Measurements from ENCODE around the gene CCND2.
A peak's percentile ranks its signal among the peaks of the same experiment; 100 is the strongest.

CCND2 gene

DNA sequence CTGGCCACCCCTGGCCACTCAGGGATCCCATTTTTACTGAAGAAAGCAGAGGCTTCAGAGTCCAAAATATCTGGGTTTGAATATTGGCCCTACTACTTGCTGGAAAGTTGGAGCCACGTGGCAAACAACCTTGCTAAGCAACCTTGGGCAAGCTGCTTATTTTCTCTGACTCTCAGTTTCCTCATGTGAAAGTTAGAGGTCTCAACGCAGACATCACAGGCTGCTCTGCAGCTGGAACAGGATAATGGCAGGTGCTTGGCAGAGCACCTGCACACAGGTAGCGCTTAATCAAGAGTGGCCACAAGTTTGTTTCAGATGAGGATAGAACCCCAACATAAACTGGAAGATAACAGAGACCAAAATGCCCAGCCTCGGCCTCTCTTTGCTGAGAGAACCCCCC is 28.1 kb upstream of the CCND2 start:
- TF ChIP-seq CTCF (IDR thresholded peaks at IDR 0.05; ENCODE audit: extremely low read depth, missing control alignments), result no peak
- DNase-seq (ENCODE audit: low spot score), result no peak

DNA sequence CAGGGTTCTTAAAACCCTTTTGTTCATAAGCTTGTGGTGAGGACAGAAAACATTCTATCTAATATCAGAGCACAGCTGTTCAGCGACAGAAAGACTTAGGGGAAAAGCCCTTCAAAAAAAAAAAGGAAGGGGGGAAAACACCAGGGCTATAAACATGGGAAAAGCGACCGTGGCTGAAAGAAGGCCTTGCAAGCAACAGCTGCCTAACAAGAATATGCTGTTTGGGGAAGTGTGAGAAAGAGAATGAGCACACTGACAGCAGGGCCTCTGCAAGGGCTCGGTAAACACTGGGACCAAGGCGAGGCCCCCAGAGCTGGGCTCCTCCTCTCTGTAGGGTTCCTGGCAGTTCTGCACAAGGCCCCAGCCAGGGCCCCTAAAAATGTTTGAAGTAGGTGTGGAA is 27.4 kb upstream of the CCND2 start:
- TF ChIP-seq CTCF (IDR thresholded peaks at IDR 0.05; ENCODE audit: extremely low read depth, missing control alignments), result no peak
- DNase-seq (ENCODE audit: low spot score), result peak; percentile 82

DNA sequence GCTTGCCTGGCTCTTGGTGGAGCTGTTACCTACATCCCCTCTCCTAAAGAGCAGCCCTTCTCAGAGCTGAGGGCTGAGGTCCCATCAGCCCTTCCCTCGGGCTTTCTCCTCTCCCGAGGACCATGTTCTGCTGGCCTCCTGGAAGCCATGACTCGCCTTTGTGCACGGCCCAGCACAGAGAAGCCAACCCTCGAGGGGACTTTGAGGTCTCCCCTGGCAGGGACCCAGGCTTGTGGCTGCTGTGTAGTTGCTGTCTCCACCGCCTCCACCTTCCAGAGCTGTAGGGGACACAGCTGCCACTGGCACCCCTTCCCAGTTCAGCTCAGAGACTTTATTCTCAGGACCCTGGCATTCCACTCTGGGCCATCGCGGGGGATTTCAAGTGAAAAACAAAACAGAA is 22.9 kb upstream of the CCND2 start:
- TF ChIP-seq CTCF (IDR thresholded peaks at IDR 0.05; ENCODE audit: extremely low read depth, missing control alignments), result no peak
- no peak for DNase-seq (ENCODE audit: low spot score)

GRCh38 chr12:4251216-4251891 is 22.2 kb upstream of the CCND2 start:
- no peak for TF ChIP-seq CTCF (IDR thresholded peaks at IDR 0.05; ENCODE audit: extremely low read depth, missing control alignments)
- no peak for DNase-seq (ENCODE audit: low spot score)

GRCh38 chr12:4251967-4252366 is 21.6 kb upstream of the CCND2 start:
- no peak for DNase-seq (ENCODE audit: low spot score)
- no peak for TF ChIP-seq CTCF (IDR thresholded peaks at IDR 0.05; ENCODE audit: extremely low read depth, missing control alignments)

DNA sequence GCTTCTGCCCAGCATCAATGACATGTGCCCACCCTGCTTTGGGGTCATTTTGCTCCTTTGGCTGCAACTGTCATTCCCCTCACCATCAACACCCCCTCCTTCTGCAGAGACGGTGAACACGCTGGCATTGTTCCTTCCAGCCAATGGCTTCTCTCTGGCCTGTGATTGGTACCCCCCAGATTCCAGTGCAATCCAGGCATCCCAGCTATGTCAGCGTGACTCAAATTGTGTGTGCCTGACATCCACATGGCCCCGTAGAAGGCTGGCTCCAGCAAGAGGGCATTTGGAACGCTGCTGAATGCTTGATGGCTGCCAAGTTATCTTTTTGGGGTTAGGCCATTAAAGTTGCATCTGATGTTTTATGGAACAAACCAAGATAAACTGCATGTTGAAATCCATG is 21.0 kb upstream of the CCND2 start:
- TF ChIP-seq CTCF (IDR thresholded peaks at IDR 0.05; ENCODE audit: extremely low read depth, missing control alignments), result no peak
- DNase-seq (ENCODE audit: low spot score), result no peak

GRCh38 chr12:4256043-4256826 is 17.3 kb upstream of the CCND2 start:
- no peak for DNase-seq (ENCODE audit: low spot score)
- TF ChIP-seq CTCF (IDR thresholded peaks at IDR 0.05; ENCODE audit: extremely low read depth, missing control alignments), result no peak

Data from GM20000 (cell line).